ENCODE results near the gene KPNA1.

Gene KPNA1

DNA sequence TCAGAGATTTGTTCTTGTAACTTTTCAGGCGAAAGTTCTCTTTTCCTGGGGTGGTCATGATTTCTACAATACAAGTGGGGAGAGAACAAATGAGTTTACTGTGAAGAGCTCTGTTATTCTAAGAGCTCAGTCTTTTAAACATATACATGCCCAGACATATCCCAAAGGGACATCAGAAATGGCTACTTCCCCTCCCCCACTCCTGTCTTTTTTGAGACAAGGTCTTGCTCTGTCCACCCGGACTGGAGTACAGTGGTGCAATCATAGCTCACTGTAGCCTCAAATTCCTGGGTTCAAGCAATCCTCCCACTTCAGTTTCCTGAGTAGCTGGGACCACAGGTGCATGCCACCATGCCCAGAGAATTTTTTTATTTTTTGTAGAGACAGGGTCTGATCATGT, 18.2 kb downstream of the KPNA1 start:
- in situ Hi-C loops (cut with MboI; ENCODE audit: low pct_unique_long_range_greater_than_20kb, low sequenced_read_pairs, unreplicated experiment), result no loop called here
- TF ChIP-seq, protein P1, sequence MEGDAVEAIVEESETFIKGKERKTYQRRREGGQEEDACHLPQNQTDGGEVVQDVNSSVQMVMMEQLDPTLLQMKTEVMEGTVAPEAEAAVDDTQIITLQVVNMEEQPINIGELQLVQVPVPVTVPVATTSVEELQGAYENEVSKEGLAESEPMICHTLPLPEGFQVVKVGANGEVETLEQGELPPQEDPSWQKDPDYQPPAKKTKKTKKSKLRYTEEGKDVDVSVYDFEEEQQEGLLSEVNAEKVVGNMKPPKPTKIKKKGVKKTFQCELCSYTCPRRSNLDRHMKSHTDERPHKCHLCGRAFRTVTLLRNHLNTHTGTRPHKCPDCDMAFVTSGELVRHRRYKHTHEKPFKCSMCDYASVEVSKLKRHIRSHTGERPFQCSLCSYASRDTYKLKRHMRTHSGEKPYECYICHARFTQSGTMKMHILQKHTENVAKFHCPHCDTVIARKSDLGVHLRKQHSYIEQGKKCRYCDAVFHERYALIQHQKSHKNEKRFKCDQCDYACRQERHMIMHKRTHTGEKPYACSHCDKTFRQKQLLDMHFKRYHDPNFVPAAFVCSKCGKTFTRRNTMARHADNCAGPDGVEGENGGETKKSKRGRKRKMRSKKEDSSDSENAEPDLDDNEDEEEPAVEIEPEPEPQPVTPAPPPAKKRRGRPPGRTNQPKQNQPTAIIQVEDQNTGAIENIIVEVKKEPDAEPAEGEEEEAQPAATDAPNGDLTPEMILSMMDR (IDR thresholded peaks at IDR 0.05; ENCODE audit: extremely low read depth, insufficient read depth, missing control alignments), result no peak
- DNase-seq (ENCODE audit: low spot score), result no peak

GRCh38 chr3:122493296-122493695, 21.4 kb downstream of the KPNA1 start:
- DNase-seq (ENCODE audit: low spot score), result no peak
- TF ChIP-seq, protein P1 (IDR thresholded peaks at IDR 0.05; ENCODE audit: extremely low read depth, insufficient read depth, missing control alignments), result no peak
- in situ Hi-C loops (cut with MboI; ENCODE audit: low pct_unique_long_range_greater_than_20kb, low sequenced_read_pairs, unreplicated experiment), result no loop called here

- no peak for DNase-seq (ENCODE audit: low spot score)
- in situ Hi-C loops (cut with MboI; ENCODE audit: low pct_unique_long_range_greater_than_20kb, low sequenced_read_pairs, unreplicated experiment), result no loop called here
- TF ChIP-seq, protein P1 (IDR thresholded peaks at IDR 0.05; ENCODE audit: extremely low read depth, insufficient read depth, missing control alignments), result no peak
Observed at GRCh38 chr3:122488262-122488973, 26.3 kb downstream of the KPNA1 start.

- TF ChIP-seq, protein P1 (IDR thresholded peaks at IDR 0.05; ENCODE audit: extremely low read depth, insufficient read depth, missing control alignments), result no peak
- in situ Hi-C loops (cut with MboI; ENCODE audit: low pct_unique_long_range_greater_than_20kb, low sequenced_read_pairs, unreplicated experiment), result no loop called here
- no peak for DNase-seq (ENCODE audit: low spot score)
Observed at GRCh38 chr3:122484985-122485384, 29.8 kb downstream of the KPNA1 start.

DNA sequence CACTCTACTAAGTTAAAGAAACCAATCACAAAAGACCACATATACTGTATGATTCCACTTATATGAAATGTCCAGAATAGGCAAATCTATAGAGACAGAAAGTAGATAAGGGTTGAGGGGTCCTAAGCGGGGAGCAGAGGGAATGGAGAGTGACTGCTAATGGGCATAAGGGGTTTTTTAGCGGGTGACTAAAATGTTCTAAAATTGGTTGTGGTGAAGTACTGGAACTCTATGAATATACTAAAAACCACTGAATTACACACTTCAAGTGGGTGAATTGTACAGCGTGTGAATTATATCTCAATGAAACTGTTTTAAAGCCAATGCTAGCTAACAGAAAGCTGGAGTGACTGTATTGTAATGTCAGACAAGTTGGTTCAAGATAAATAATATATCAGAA, 33.3 kb downstream of the KPNA1 start:
- TF ChIP-seq, protein P1 (IDR thresholded peaks at IDR 0.05; ENCODE audit: extremely low read depth, insufficient read depth, missing control alignments), result no peak
- in situ Hi-C loops (cut with MboI; ENCODE audit: low pct_unique_long_range_greater_than_20kb, low sequenced_read_pairs, unreplicated experiment), result no loop called here

GRCh38 chr3:122476532-122476931, 38.2 kb downstream of the KPNA1 start:
- in situ Hi-C loops (cut with MboI; ENCODE audit: low pct_unique_long_range_greater_than_20kb, low sequenced_read_pairs, unreplicated experiment), result no loop called here
- TF ChIP-seq, protein P1 (IDR thresholded peaks at IDR 0.05; ENCODE audit: extremely low read depth, insufficient read depth, missing control alignments), result no peak
- no peak for DNase-seq (ENCODE audit: low spot score)

More for the DNA sequence above, 33.3 kb downstream of the KPNA1 start:
- no peak for DNase-seq (ENCODE audit: low spot score)
